K562 (cell line): ENCODE measurements around the gene CNPY4. TPM values are rescaled to one million over a fixed set of nuclear protein-coding genes. Genes with fewer than 3 reads are reported as not detected.

ENCODE experiments used
- FOXJ3 ChIP-seq: sonication (generic); formaldehyde crosslinking; IDR thresholded peaks from 2 replicates; pipeline ENCODE4 v1.4.0; 2020; ENCODE audit warnings: mild to moderate bottlenecking, missing genetic modification reagents
- FOXK1 ChIP-seq: sonication (generic); formaldehyde crosslinking; IDR thresholded peaks from 2 replicates; pipeline ENCODE4 v1.8.0; 2022; ENCODE audit warnings: missing genetic modification reagents, mild to moderate bottlenecking, borderline replicate concordance
- GTF2B ChIP-seq: IDR thresholded peaks from 2 replicates; pipeline ENCODE4 v1.6.1; 2011; ENCODE audit not compliant: insufficient read length; ENCODE audit errors: extremely low read depth
- HNRNPK ChIP-seq: fragments of 200-400 bp; formaldehyde crosslinking; IDR thresholded peaks from one replicate; pipeline ENCODE4 v1.6.1; 2018; ENCODE audit warnings: mild to moderate bottlenecking, low read depth, low read length; ENCODE audit not compliant: poor library complexity, severe bottlenecking
- LCOR ChIP-seq: sonication (generic); formaldehyde crosslinking; IDR thresholded peaks from 2 replicates; pipeline ENCODE4 v1.8.0; 2022; ENCODE audit warnings: mild to moderate bottlenecking, missing genetic modification reagents
- MEF2D ChIP-seq: conservative IDR thresholded peaks from 2 replicates; pipeline ENCODE4 v1.6.1; 2016; ENCODE audit warnings: low read depth, missing genetic modification characterization, missing compliant biosample characterization
- MTA2 ChIP-seq: fragments of 450-650 bp; IDR thresholded peaks from 2 replicates; pipeline ENCODE4 v1.6.1; 2016; ENCODE audit warnings: low read depth
- NCOA1 ChIP-seq: fragments of 450-650 bp; IDR thresholded peaks from 2 replicates; pipeline ENCODE4 v1.6.1; 2016; ENCODE audit warnings: low read depth
- NEUROD1 ChIP-seq: fragments of 150-350 bp; IDR thresholded peaks from 2 replicates; pipeline ENCODE4 v1.6.1; 2014; ENCODE audit warnings: borderline replicate concordance, low read length, low read depth; ENCODE audit not compliant: partially characterized antibody
- NFRKB ChIP-seq: fragments of 450-650 bp; IDR thresholded peaks from 2 replicates; pipeline ENCODE4 v1.6.1; 2016; ENCODE audit warnings: low read depth
- NUFIP1 ChIP-seq: fragments of 450-650 bp; IDR thresholded peaks from 2 replicates; pipeline ENCODE4 v1.6.1; 2018; ENCODE audit not compliant: partially characterized antibody
- POLR2A ChIP-seq: fragments of 450-650 bp; conservative IDR thresholded peaks from 2 replicates; pipeline ENCODE4 v1.6.1; 2016
- POLR2H ChIP-seq: IDR thresholded peaks from 2 replicates; pipeline ENCODE4 v1.6.1; 2016; ENCODE audit warnings: missing genetic modification characterization, low read depth, mild to moderate bottlenecking, control low read depth, missing compliant biosample characterization, moderate library complexity
- RAD21 ChIP-seq, 2 experiments: fragments of 250-450 bp in 1 of 2; fragments of 450-650 bp in 1 of 2; sonication (Bioruptor Pico) in 1 of 2; formaldehyde crosslinking in 1 of 2; IDR thresholded peaks in 1 of 2; conservative IDR thresholded peaks in 1 of 2; 2 replicates each; pipeline versions ENCODE4 v1.4.0 to v1.8.0; 2020 to 2022; ENCODE audit warnings: mild to moderate bottlenecking in 2 of 2, moderate library complexity in 1 of 2
- RBFOX2 ChIP-seq: fragments of 200-400 bp; formaldehyde crosslinking; IDR thresholded peaks from 2 replicates; pipeline ENCODE4 v1.6.1; 2017; ENCODE audit warnings: low read depth, mild to moderate bottlenecking, low read length, moderate library complexity
- RBM17 ChIP-seq: fragments of 200-400 bp; formaldehyde crosslinking; IDR thresholded peaks from 2 replicates; pipeline ENCODE4 v1.6.1; 2017; ENCODE audit warnings: low read depth, mild to moderate bottlenecking, low read length, borderline replicate concordance
- SAFB2 ChIP-seq: fragments of 200-400 bp; formaldehyde crosslinking; IDR thresholded peaks from 2 replicates; pipeline ENCODE4 v1.6.1; 2018; ENCODE audit warnings: borderline replicate concordance, low read length, low read depth, moderate library complexity; ENCODE audit not compliant: severe bottlenecking
- SETDB1 ChIP-seq: IDR thresholded peaks from one replicate; pipeline ENCODE4 v1.6.1; 2012; ENCODE audit warnings: low read length, control low read depth, inconsistent platforms
- SMARCE1 ChIP-seq: fragments of 450-650 bp; IDR thresholded peaks from 2 replicates; pipeline ENCODE4 v1.7.1; 2016; ENCODE audit warnings: mild to moderate bottlenecking
- TAL1 ChIP-seq: fragments of 450-650 bp; IDR thresholded peaks from 2 replicates; pipeline ENCODE4 v1.6.1; 2016; ENCODE audit warnings: mild to moderate bottlenecking
- TEAD1 ChIP-seq, 2 experiments: fragments of 450-650 bp in 1 of 2; sonication (generic) in 1 of 2; formaldehyde crosslinking; IDR thresholded peaks; 2 replicates each; pipeline versions ENCODE4 v1.4.0 to v1.8.0; 2020 to 2022; ENCODE audit warnings: mild to moderate bottlenecking in 2 of 2, missing genetic modification reagents in 1 of 2
- TOE1 ChIP-seq, 2 experiments: fragments of 450-650 bp in 1 of 2; sonication (generic) in 1 of 2; formaldehyde crosslinking in 1 of 2; IDR thresholded peaks; 2 replicates each; pipeline versions ENCODE4 v1.7.1 to v1.8.0; 2016 to 2022; ENCODE audit warnings: borderline replicate concordance in 2 of 2, mild to moderate bottlenecking in 2 of 2, antibody characterized with exemption in 1 of 2, inconsistent platforms in 1 of 2, low read depth in 1 of 2, missing genetic modification reagents in 1 of 2, moderate library complexity in 1 of 2
- ZBTB34 ChIP-seq: fragments of 250-450 bp; sonication (Bioruptor Pico); IDR thresholded peaks from 2 replicates; pipeline ENCODE4 v1.8.0; 2021; ENCODE audit warnings: mild to moderate bottlenecking, moderate library complexity
- ZNF23 ChIP-seq: fragments of 250-450 bp; sonication (Bioruptor Pico); IDR thresholded peaks from 2 replicates; pipeline ENCODE4 v1.4.0; 2020; ENCODE audit warnings: mild to moderate bottlenecking
- ZNF316 ChIP-seq: fragments of 450-650 bp; IDR thresholded peaks from 2 replicates; pipeline ENCODE4 v1.6.1; 2016
- polyA plus RNA-seq, 8 experiments: library from polyadenylated mRNA; depleted of rRNA in 4 of 8; stranded (reverse) in 5 of 8; unstranded in 3 of 8; fragments of >200 nt; fragmentation: Nextera tagmentation in 2 of 8; fragmentation: Illumina TruSeq in 1 of 8; extraction: Ambion mirVana in 2 of 8; extraction: Trizol in 1 of 8; gene quantifications; 2 replicates each; pipeline versions ENCODE4 v1.2.1 to v1.2.3, GENCODE V29; 2011 to 2014; ENCODE audit warnings: inconsistent platforms in 1 of 8, missing spikeins in 1 of 8
- total RNA-seq, 7 experiments: library from RNA; depleted of rRNA in 6 of 7; stranded (reverse); fragments of >200 nt in 6 of 7; fragmentation: Illumina TruSeq in 2 of 7; extraction: Trizol in 2 of 7; gene quantifications; 2 replicates each; pipeline versions ENCODE4 v1.2.1 to v1.2.3, GENCODE V29; 2011 to 2021; ENCODE audit warnings: low replicate concordance in 1 of 7
- TF ChIP-seq, protein P1 (sequence below): fragments of 450-650 bp; IDR thresholded peaks from one replicate; pipeline ENCODE4 v1.6.1; 2018; ENCODE audit warnings: mild to moderate bottlenecking, moderate library complexity; ENCODE audit not compliant: partially characterized antibody

CNPY4 gene
- total and polyA plus RNA-seq, 9 of the 15 experiments (the other 6 are each of a cell fraction or from before 2014, with no cell fraction given) = 1.9 to 11.2 (median 7.0) TPM

GRCh38 chr7:100126931-100127865 is 7.8 kb downstream of the CNPY4 start, which contains the start of gene MBLAC1 (continued):
- TF ChIP-seq NEUROD1 = no peak
- no peak for TF ChIP-seq SAFB2
- no peak for TF ChIP-seq ZNF316
- peak; percentile 92 for TF ChIP-seq POLR2A
- TF ChIP-seq ZNF23 (CRISPR knock-in tag) = 0 out of 2 replicates have a peak, but pooled peaks have one; percentile 53
- TF ChIP-seq NUFIP1 = no peak
- TF ChIP-seq SMARCE1 = peak; percentile 21; the same call in 1 of the 2 replicates
- no peak for TF ChIP-seq RBM17
- peak in 1 of 2 experiments; percentile 8; a peak in 1 of 4 replicates for TF ChIP-seq TEAD1 (CRISPR knock-in tag; IDR thresholded peaks at IDR 0.05)
- TF ChIP-seq GTF2B = no peak
- peak; percentile 84 for TF ChIP-seq TOE1 (IDR thresholded peaks at IDR 0.05; ENCODE audit: borderline replicate concordance)
- no peak for TF ChIP-seq TOE1 (CRISPR knock-in tag; IDR thresholded peaks at IDR 0.05; ENCODE audit: borderline replicate concordance, low read depth)
- TF ChIP-seq FOXJ3 (CRISPR knock-in tag) = no peak
- no peak for TF ChIP-seq ZBTB34 (CRISPR knock-in tag)
- no peak for TF ChIP-seq POLR2H (tag)
- no peak for TF ChIP-seq FOXK1 (CRISPR knock-in tag)
- peak; percentile 98 for TF ChIP-seq NFRKB
- no peak; the same call in 1 of the 2 replicates for TF ChIP-seq NCOA1
- no peak for TF ChIP-seq MTA2
- TF ChIP-seq RBFOX2 = peak; percentile 89
- no peak; the same call in 1 of the 2 replicates for TF ChIP-seq MEF2D (tag)
- TF ChIP-seq, protein P1, sequence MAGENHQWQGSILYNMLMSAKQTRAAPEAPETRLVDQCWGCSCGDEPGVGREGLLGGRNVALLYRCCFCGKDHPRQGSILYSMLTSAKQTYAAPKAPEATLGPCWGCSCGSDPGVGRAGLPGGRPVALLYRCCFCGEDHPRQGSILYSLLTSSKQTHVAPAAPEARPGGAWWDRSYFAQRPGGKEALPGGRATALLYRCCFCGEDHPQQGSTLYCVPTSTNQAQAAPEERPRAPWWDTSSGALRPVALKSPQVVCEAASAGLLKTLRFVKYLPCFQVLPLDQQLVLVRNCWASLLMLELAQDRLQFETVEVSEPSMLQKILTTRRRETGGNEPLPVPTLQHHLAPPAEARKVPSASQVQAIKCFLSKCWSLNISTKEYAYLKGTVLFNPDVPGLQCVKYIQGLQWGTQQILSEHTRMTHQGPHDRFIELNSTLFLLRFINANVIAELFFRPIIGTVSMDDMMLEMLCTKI = no peak
- no peak for TF ChIP-seq RAD21 (CRISPR knock-in tag; conservative IDR thresholded peaks at IDR 0.05 in 1 of 2, IDR thresholded peaks at IDR 0.05 in 1 of 2)
- peak; percentile 89 for TF ChIP-seq LCOR (CRISPR knock-in tag)
- no peak; the same call in none of the 2 replicates for TF ChIP-seq TAL1
- TF ChIP-seq HNRNPK = no peak
- no peak for TF ChIP-seq SETDB1
